Mesenchymal stem cell (in vitro differentiated cells and primary cell): ENCODE measurements around the gene FAM110A.

Source experiments
- DNase-seq: peaks from one replicate; pipeline ENCODE4 v3.0.0-alpha.2; 2013
- H2AFZ ChIP-seq: one replicate; pipeline ENCODE4 v1.6.1; 2013; ENCODE audit warnings: low read depth, mild to moderate bottlenecking, control low read depth, inconsistent platforms, low read length, moderate library complexity
- H2AK5ac ChIP-seq: 2 replicates; pipeline ENCODE4 v1.6.1; 2013; ENCODE audit warnings: low read length, moderate library complexity, mild to moderate bottlenecking, inconsistent platforms; ENCODE audit not compliant: severe bottlenecking
- H2BK120ac ChIP-seq: one replicate; pipeline ENCODE4 v1.6.1; 2013; ENCODE audit warnings: low read depth, mild to moderate bottlenecking, inconsistent platforms, low read length, moderate library complexity
- H2BK12ac ChIP-seq, 2 experiments: one replicate each; pipeline ENCODE4 v1.6.1; 2013; ENCODE audit warnings: inconsistent platforms in 2 of 2, low read length in 2 of 2, mild to moderate bottlenecking in 2 of 2, moderate library complexity in 2 of 2, control low read depth in 1 of 2
- H2BK15ac ChIP-seq: one replicate; pipeline ENCODE4 v1.6.1; 2013; ENCODE audit warnings: mild to moderate bottlenecking, low read depth, inconsistent platforms; ENCODE audit not compliant: poor library complexity, severe bottlenecking
- H2BK5ac ChIP-seq: 2 replicates; pipeline ENCODE4 v1.6.1; 2013; ENCODE audit warnings: low read depth, mild to moderate bottlenecking, low read length, control low read depth, inconsistent platforms; ENCODE audit not compliant: poor library complexity, severe bottlenecking
- H3K14ac ChIP-seq, 2 experiments: one replicate each; pipeline ENCODE4 v1.6.1; 2013; ENCODE audit warnings: inconsistent platforms in 2 of 2, low read length in 2 of 2, control low read depth in 1 of 2, mild to moderate bottlenecking in 1 of 2, moderate library complexity in 1 of 2
- H3K18ac ChIP-seq, 2 experiments: one replicate each; pipeline ENCODE4 v1.6.1; 2013; ENCODE audit warnings: inconsistent platforms in 2 of 2, low read length in 2 of 2, control low read depth in 1 of 2, low read depth in 1 of 2, mild to moderate bottlenecking in 1 of 2
- H3K23ac ChIP-seq, 2 experiments: one replicate each; pipeline ENCODE4 v1.6.1; 2013; ENCODE audit warnings: inconsistent platforms in 2 of 2, low read length in 2 of 2, mild to moderate bottlenecking in 2 of 2, moderate library complexity in 2 of 2, control low read depth in 1 of 2
- H3K27ac ChIP-seq: 2 replicates; pipeline ENCODE4 v1.5.1; 2013; ENCODE audit warnings: mild to moderate bottlenecking, moderate library complexity, low read length, control low read depth, inconsistent platforms; ENCODE audit not compliant: poor library complexity, severe bottlenecking
- H3K27me3 ChIP-seq, 2 experiments: 2 replicates each; pipeline versions ENCODE4 v1.6.1 to v1.7.0; 2013; ENCODE audit warnings: low read length in 2 of 2, mild to moderate bottlenecking in 2 of 2, moderate library complexity in 2 of 2, control low read depth in 1 of 2, inconsistent platforms in 1 of 2; ENCODE audit not compliant: control insufficient read depth in 1 of 2, insufficient read depth in 1 of 2
- H3K36me3 ChIP-seq, 2 experiments: 2 replicates each; pipeline versions ENCODE4 v1.6.1 to v1.7.0; 2013; ENCODE audit warnings: low read length in 2 of 2, control low read depth in 1 of 2, inconsistent platforms in 1 of 2, low read depth in 1 of 2, mild to moderate bottlenecking in 1 of 2; ENCODE audit not compliant: insufficient read depth in 2 of 2, control insufficient read depth in 1 of 2
- H3K4ac ChIP-seq, 2 experiments: one replicate each; pipeline ENCODE4 v1.6.1; 2013; ENCODE audit warnings: inconsistent platforms in 2 of 2, low read length in 2 of 2, mild to moderate bottlenecking in 2 of 2, moderate library complexity in 2 of 2, control low read depth in 1 of 2, low read depth in 1 of 2
- H3K4me1 ChIP-seq: 2 replicates; pipeline ENCODE4 v1.6.1; 2013; ENCODE audit warnings: low read depth, low read length, control low read depth; ENCODE audit not compliant: control insufficient read depth, insufficient read depth
- H3K4me2 ChIP-seq: 2 replicates; pipeline ENCODE4 v1.6.1; 2013; ENCODE audit warnings: low read length, mild to moderate bottlenecking, inconsistent platforms; ENCODE audit not compliant: poor library complexity, severe bottlenecking
- H3K4me3 ChIP-seq, 2 experiments: 2 replicates each; pipeline versions ENCODE4 v1.5.1 to v1.7.0; 2013; ENCODE audit warnings: low read length in 2 of 2, mild to moderate bottlenecking in 2 of 2, control low read depth in 1 of 2, low read depth in 1 of 2; ENCODE audit not compliant: insufficient read depth in 1 of 2
- H3K79me1 ChIP-seq: replicated peaks from 2 replicates; pipeline ENCODE4 v1.6.1; 2013; ENCODE audit warnings: mild to moderate bottlenecking, control low read depth, low read length, inconsistent platforms; ENCODE audit not compliant: poor library complexity, severe bottlenecking
- H3K9ac ChIP-seq: 2 replicates; pipeline ENCODE4 v1.7.0; 2013; ENCODE audit warnings: mild to moderate bottlenecking, low read length, moderate library complexity
- H3K9me3 ChIP-seq: 2 replicates; pipeline ENCODE4 v1.7.0; 2013; ENCODE audit warnings: mild to moderate bottlenecking, low read length; ENCODE audit not compliant: control insufficient read depth
- H4K8ac ChIP-seq: one replicate; pipeline ENCODE4 v1.6.1; 2013; ENCODE audit warnings: inconsistent platforms, mild to moderate bottlenecking, low read length, moderate library complexity
- H4K91ac ChIP-seq: one replicate; pipeline ENCODE4 v1.6.1; 2013; ENCODE audit warnings: mild to moderate bottlenecking, low read length, inconsistent platforms
- WGBS: methylation state at CpG from one replicate; pipeline ENCODE4 v1.1.7; 2013; ENCODE audit warnings: mixed read lengths; 5-methylcytosine and 5-hydroxymethylcytosine counted together

FAM110A gene

GRCh38 chr20:839626-840025 is 6.1 kb downstream of the FAM110A start:
- peaks cover 14 to 24% of the 10 kb centered on the region in 2 experiments for H3K27me3 ChIP-seq
- H3K4ac ChIP-seq = no peak overlapping the region
- no peaks in the 10 kb centered on the region for H3K9me3 ChIP-seq
- H3K9ac ChIP-seq = no peak overlapping the region
- no peak overlapping the region for H3K4me3 ChIP-seq
- no peak overlapping the region for H4K8ac ChIP-seq
- H3K79me1 ChIP-seq = peaks cover 26% of the 10 kb centered on the region
- H3K4me2 ChIP-seq = no peak overlapping the region
- H3K18ac ChIP-seq = no peak overlapping the region
- H2BK120ac ChIP-seq = no peak overlapping the region
- no peak for DNase-seq
- no peak overlapping the region for H2BK12ac ChIP-seq
- H4K91ac ChIP-seq = no peak overlapping the region
- no peak overlapping the region for H2BK5ac ChIP-seq
- 93% methylated on average over 11 of the region's 11 CpGs for WGBS
- H2AK5ac ChIP-seq = no peak overlapping the region
- peaks cover 22% of the 10 kb centered on the region for H3K4me1 ChIP-seq
- no peak overlapping the region for H2AFZ ChIP-seq
- no peak overlapping the region for H3K14ac ChIP-seq
- H2BK15ac ChIP-seq = no peak overlapping the region
- H3K23ac ChIP-seq = no peak overlapping the region
- H3K36me3 ChIP-seq = peaks cover 0 to 3% of the 10 kb centered on the region in 2 experiments
- no peak overlapping the region for H3K27ac ChIP-seq

GRCh38 chr20:840503-840857 is 7.0 kb downstream of the FAM110A start:
- no peak overlapping the region for H3K4ac ChIP-seq
- no peak overlapping the region for H2BK15ac ChIP-seq
- H3K14ac ChIP-seq = no peak overlapping the region
- DNase-seq = no peak
- no peak overlapping the region for H4K91ac ChIP-seq
- no peak overlapping the region for H3K4me2 ChIP-seq
- peaks cover 0 to 9% of the 10 kb centered on the region in 2 experiments for H3K36me3 ChIP-seq
- H3K4me3 ChIP-seq = no peak overlapping the region
- 82% methylated on average over 7 of the region's 7 CpGs for WGBS
- peaks cover 30% of the 10 kb centered on the region for H3K79me1 ChIP-seq
- no peak overlapping the region for H2BK5ac ChIP-seq
- H3K18ac ChIP-seq = no peak overlapping the region
- no peak overlapping the region for H2AK5ac ChIP-seq
- no peak overlapping the region for H2BK12ac ChIP-seq
- H3K23ac ChIP-seq = no peak overlapping the region
- H2AFZ ChIP-seq = no peak overlapping the region
- H3K4me1 ChIP-seq = peaks cover 28% of the 10 kb centered on the region
- no peak overlapping the region for H3K9ac ChIP-seq
- no peaks in the 10 kb centered on the region for H3K9me3 ChIP-seq
- no peak overlapping the region for H4K8ac ChIP-seq
- H2BK120ac ChIP-seq = no peak overlapping the region
- H3K27ac ChIP-seq = no peak overlapping the region
- H3K27me3 ChIP-seq = peaks cover 14 to 24% of the 10 kb centered on the region in 2 experiments

- Histone ChIP-seq H3K14ac (peak overlapping the region in 1 of 2 experiments; percentile 51), H3K18ac (peak overlapping the region; percentile 30 to 48), H3K9me3 (no peaks in the 10 kb centered on the region), H3K27me3 (peaks cover 14 to 24% of the 10 kb centered on the region in 2 experiments), H3K27ac (no peak overlapping the region), H3K4me3 (peak overlapping the region; percentile 65 to 66), H3K36me3 (peaks cover 0 to 10% of the 10 kb centered on the region in 2 experiments), H2AK5ac (no peak overlapping the region), H3K23ac (peak overlapping the region in 1 of 2 experiments; percentile 23), H2BK12ac (no peak overlapping the region), H2AFZ (peak overlapping the region; percentile 55), H2BK15ac (no peak overlapping the region), H3K4ac (no peak overlapping the region), H3K79me1 (peaks cover 29% of the 10 kb centered on the region), H4K91ac (no peak overlapping the region), H3K4me1 (peaks cover 28% of the 10 kb centered on the region), H2BK120ac (peak overlapping the region; percentile 55), H3K9ac (peak overlapping the region; percentile 36), H2BK5ac (no peak overlapping the region), H4K8ac (peak overlapping the region; percentile 32), H3K4me2 (peak overlapping the region; percentile 92)
- WGBS = 17% methylated on average over 49 of the region's 59 CpGs
- no peak for DNase-seq
Observed at GRCh38 chr20:840858-841567, 7.5 kb downstream of the FAM110A start.

DNA sequence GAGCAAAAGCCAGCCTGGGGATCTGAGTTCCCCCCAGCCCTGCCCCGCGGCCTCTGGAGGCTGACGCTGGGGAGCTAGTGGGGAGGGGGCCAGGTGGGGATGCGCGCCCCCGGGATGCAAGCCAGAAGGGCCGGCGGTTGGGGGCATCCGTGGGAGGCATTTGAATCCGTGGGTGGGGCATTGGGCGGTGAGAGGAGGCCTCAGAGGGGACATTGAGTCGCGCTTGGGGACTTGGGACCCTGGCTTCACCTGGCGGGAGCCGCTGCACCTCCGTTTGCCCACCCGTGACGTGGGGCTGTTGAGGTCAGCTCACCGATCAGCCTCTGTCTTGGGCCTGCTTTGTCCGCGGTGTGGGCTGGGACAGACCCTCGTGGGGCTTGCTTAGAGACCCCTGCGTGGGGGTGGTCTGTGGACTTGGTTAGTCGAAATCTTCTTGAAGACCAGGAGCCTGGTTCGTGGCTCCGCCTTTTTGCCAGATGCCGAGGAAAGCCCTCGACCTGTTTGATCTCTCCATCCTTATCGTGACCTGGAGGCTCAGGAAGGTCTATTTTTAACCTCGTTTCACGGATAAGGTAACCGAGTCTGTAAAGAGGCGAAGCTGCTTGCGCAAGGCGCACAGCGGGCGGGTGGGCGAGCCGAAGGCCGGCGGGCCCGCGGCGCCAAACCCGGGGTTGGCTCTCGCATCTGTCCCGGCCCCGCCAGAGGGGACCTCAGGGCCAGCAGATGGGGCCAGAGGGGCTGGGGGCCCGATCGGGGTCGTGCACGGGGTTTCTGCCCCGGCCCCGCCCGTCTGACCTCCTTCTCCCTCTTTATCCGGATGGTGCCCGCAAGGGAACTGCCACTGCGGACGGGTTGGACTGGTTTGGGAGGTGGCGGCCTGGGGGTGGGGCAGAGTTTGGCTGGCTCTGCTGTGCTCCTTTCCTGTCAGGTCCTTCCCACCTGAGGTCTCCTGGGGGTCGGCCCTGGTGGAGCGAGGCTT is 8.3 kb downstream of the FAM110A start:
- Histone ChIP-seq H2BK15ac (no peak overlapping the region), H3K18ac (no peak overlapping the region), H3K27ac (no peak overlapping the region), H4K91ac (no peak overlapping the region), H2BK12ac (no peak overlapping the region), H3K4me3 (peak overlapping the region; percentile 65 to 66), H3K4me2 (peak overlapping the region; percentile 92), H2AK5ac (no peak overlapping the region), H3K14ac (no peak overlapping the region), H3K9me3 (no peaks in the 10 kb centered on the region), H2AFZ (peak overlapping the region; percentile 55), H3K4ac (no peak overlapping the region), H3K9ac (peak overlapping the region; percentile 36), H3K4me1 (peaks cover 28% of the 10 kb centered on the region), H2BK120ac (no peak overlapping the region), H2BK5ac (no peak overlapping the region), H3K27me3 (peaks cover 14 to 24% of the 10 kb centered on the region in 2 experiments), H3K23ac (no peak overlapping the region), H4K8ac (no peak overlapping the region), H3K79me1 (peaks cover 33% of the 10 kb centered on the region), H3K36me3 (peaks cover 0 to 10% of the 10 kb centered on the region in 2 experiments)
- 12% methylated on average over 47 of the region's 62 CpGs for WGBS
- no peak for DNase-seq
